Hindlimb muscle (tissue), 1 donor: ENCODE results near the gene ELMO1. TPM values are rescaled to one million over a fixed set of nuclear protein-coding genes. Genes with fewer than 3 reads are reported as not detected.

Experiments used
- DNase-seq: peaks from one replicate; pipeline ENCODE4 v3.0.0-alpha.2; 2013
- polyA plus RNA-seq: library from polyadenylated mRNA; unstranded; fragments of 120-200 nt; gene quantifications from one replicate; pipeline ENCODE4 v1.2.1, GENCODE V29; 2013; ENCODE audit not compliant: insufficient read length

Gene ELMO1
- polyA plus RNA-seq, 1 donor, result 28.3 TPM

- DNase-seq, result no peak
Observed at GRCh38 chr7:37342176-37342687, 106.4 kb downstream of the ELMO1 start.

- DNase-seq, result no peak
Observed at GRCh38 chr7:37341033-37341630, 107.5 kb downstream of the ELMO1 start.

GRCh38 chr7:37338966-37339365, 109.7 kb downstream of the ELMO1 start:
- no peak for DNase-seq

GRCh38 chr7:37337522-37337921, 111.1 kb downstream of the ELMO1 start:
- DNase-seq, result no peak

GRCh38 chr7:37336259-37336658, 112.4 kb downstream of the ELMO1 start:
- no peak for DNase-seq

- DNase-seq, result no peak
Observed at GRCh38 chr7:37333075-37333474, 115.6 kb downstream of the ELMO1 start.

GRCh38 chr7:37332243-37333016, 116.2 kb downstream of the ELMO1 start:
- DNase-seq, result no peak

GRCh38 chr7:37330775-37331174, 117.9 kb downstream of the ELMO1 start:
- DNase-seq, result no peak

- no peak for DNase-seq
Observed at GRCh38 chr7:37329940-37330339, 118.7 kb downstream of the ELMO1 start.

- DNase-seq, result no peak
Observed at GRCh38 chr7:37327288-37327687, 121.4 kb downstream of the ELMO1 start.

GRCh38 chr7:37323966-37324365, 124.7 kb downstream of the ELMO1 start:
- DNase-seq, result no peak

GRCh38 chr7:37322831-37323230, 125.8 kb downstream of the ELMO1 start:
- no peak for DNase-seq

- no peak for DNase-seq
Observed at GRCh38 chr7:37320848-37321468, 127.7 kb downstream of the ELMO1 start.

GRCh38 chr7:37320140-37320847, 128.4 kb downstream of the ELMO1 start:
- no peak for DNase-seq

- DNase-seq, result no peak
Observed at GRCh38 chr7:37318541-37318940, 130.1 kb downstream of the ELMO1 start.

GRCh38 chr7:37315772-37316715, 132.6 kb downstream of the ELMO1 start:
- no peak for DNase-seq

- DNase-seq, result no peak
Observed at GRCh38 chr7:37312608-37313007, 136.1 kb downstream of the ELMO1 start.

- DNase-seq, result peak; percentile 66
Observed at GRCh38 chr7:37311355-37311754, 137.3 kb downstream of the ELMO1 start.

GRCh38 chr7:37310327-37311080, 138.2 kb downstream of the ELMO1 start:
- no peak for DNase-seq

GRCh38 chr7:37309493-37309892, 139.2 kb downstream of the ELMO1 start:
- no peak for DNase-seq

GRCh38 chr7:37304921-37305320, 143.7 kb downstream of the ELMO1 start:
- DNase-seq, result no peak
